Chondrocyte (in vitro differentiated cells): Measurements from ENCODE around the gene SEC22A. TPM values are rescaled to one million over a fixed set of nuclear protein-coding genes. Genes with fewer than 3 reads are reported as not detected.

Source experiments
- DNase-seq: peaks from one replicate; pipeline ENCODE4 v3.0.0; 2021; ENCODE audit warnings: mixed read lengths, low spot score
- H3K27ac Mint-ChIP-seq: one replicate; pipeline ENCODE4 v1.8.0; 2021; ENCODE audit warnings: mild to moderate bottlenecking, moderate library complexity, mixed read lengths; ENCODE audit not compliant: unreplicated experiment
- H3K27me3 Mint-ChIP-seq: 2 replicates; pipeline ENCODE4 v1.8.0; 2021; ENCODE audit warnings: low read depth, mixed read lengths
- H3K36me3 Mint-ChIP-seq: 2 replicates; pipeline ENCODE4 v1.8.0; 2021; ENCODE audit warnings: low read depth, mixed read lengths
- H3K4me1 Mint-ChIP-seq: 2 replicates; pipeline ENCODE4 v1.8.0; 2021; ENCODE audit warnings: low read depth, mild to moderate bottlenecking, mixed read lengths
- H3K4me3 Mint-ChIP-seq: one replicate; pipeline ENCODE4 v1.8.0; 2021; ENCODE audit warnings: mild to moderate bottlenecking, moderate library complexity, mixed read lengths; ENCODE audit not compliant: unreplicated experiment
- H3K9me3 Mint-ChIP-seq: 2 replicates; pipeline ENCODE4 v1.8.0; 2021; ENCODE audit warnings: low read depth, mixed read lengths
- CTCF ChIP-seq: fragments of 200-600 bp; sonication (generic); IDR thresholded peaks from 2 replicates; pipeline ENCODE4 v1.5.0; 2021; ENCODE audit warnings: antibody characterized with exemption, mild to moderate bottlenecking, moderate library complexity
- total RNA-seq: library from RNA; stranded (reverse); gene quantifications from 3 replicates; pipeline ENCODE4 v1.2.1, GENCODE V29; 2021

Gene SEC22A
- total RNA-seq, 1 donor from 2014 or later, result 14.4 TPM

GRCh38 chr3:123285931-123286307 is 84.2 kb downstream of the SEC22A start:
- DNase-seq, result no peak
- no peaks in the 10 kb centered on the region for H3K4me1 Mint-ChIP-seq
- no peaks in the 10 kb centered on the region for H3K9me3 Mint-ChIP-seq
- peaks cover 9% of the 10 kb centered on the region for H3K36me3 Mint-ChIP-seq
- no peak for TF ChIP-seq CTCF
- H3K27me3 Mint-ChIP-seq, result no peaks in the 10 kb centered on the region
- no peak overlapping the region for H3K4me3 Mint-ChIP-seq
- H3K27ac Mint-ChIP-seq, result no peak overlapping the region

GRCh38 chr3:123286308-123287023 is 84.7 kb downstream of the SEC22A start:
- Mint-ChIP-seq H3K36me3 (peaks cover 10% of the 10 kb centered on the region), H3K4me3 (no peak overlapping the region), H3K9me3 (no peaks in the 10 kb centered on the region), H3K27me3 (no peaks in the 10 kb centered on the region), H3K4me1 (no peaks in the 10 kb centered on the region), H3K27ac (no peak overlapping the region)
- TF ChIP-seq CTCF, result peak; percentile 84
- DNase-seq, result no peak

GRCh38 chr3:123287051-123287961 is 85.6 kb downstream of the SEC22A start:
- Mint-ChIP-seq H3K36me3 (peaks cover 10% of the 10 kb centered on the region), H3K27ac (no peak overlapping the region), H3K4me3 (no peak overlapping the region), H3K27me3 (peaks cover 5% of the 10 kb centered on the region), H3K4me1 (no peaks in the 10 kb centered on the region), H3K9me3 (no peaks in the 10 kb centered on the region)
- no peak for TF ChIP-seq CTCF
- no peak for DNase-seq

GRCh38 chr3:123287962-123288302 is 86.2 kb downstream of the SEC22A start:
- no peaks in the 10 kb centered on the region for H3K4me1 Mint-ChIP-seq
- TF ChIP-seq CTCF, result no peak
- H3K9me3 Mint-ChIP-seq, result no peaks in the 10 kb centered on the region
- no peak overlapping the region for H3K27ac Mint-ChIP-seq
- H3K27me3 Mint-ChIP-seq, result peaks cover 5% of the 10 kb centered on the region
- H3K36me3 Mint-ChIP-seq, result peaks cover 10% of the 10 kb centered on the region
- no peak overlapping the region for H3K4me3 Mint-ChIP-seq
- DNase-seq, result no peak

GRCh38 chr3:123289391-123290106 is 87.8 kb downstream of the SEC22A start:
- no peak overlapping the region for H3K27ac Mint-ChIP-seq
- H3K9me3 Mint-ChIP-seq, result no peaks in the 10 kb centered on the region
- H3K4me3 Mint-ChIP-seq, result no peak overlapping the region
- peaks cover 10% of the 10 kb centered on the region for H3K27me3 Mint-ChIP-seq
- DNase-seq, result no peak
- peaks cover 13% of the 10 kb centered on the region for H3K36me3 Mint-ChIP-seq
- H3K4me1 Mint-ChIP-seq, result no peaks in the 10 kb centered on the region
- TF ChIP-seq CTCF, result no peak
